Stomach (tissue), 9 donors: Measurements from ENCODE around the gene SLC29A2. TPM values are rescaled to one million over a fixed set of nuclear protein-coding genes. Genes with fewer than 3 reads are reported as not detected.
"Not testable (repeated sequence)": the region's sequence is repeated elsewhere in the genome, so short reads cannot be mapped to it uniquely, and the experiment has no call there.

Source experiments
- DNase-seq, 2 donors: peaks; one replicate each; pipeline versions ENCODE4 v3.0.0 to v3.0.0-alpha.2; 2013 to 2019
- H3K27ac ChIP-seq, 5 donors: fragments of 200-600 bp in 4 of 5; sonication (generic) in 4 of 5; one replicate each; pipeline ENCODE4 v1.5.1; 2013 to 2019; ENCODE audit warnings: mild to moderate bottlenecking in 1 of 5, moderate library complexity in 1 of 5
- H3K27me3 ChIP-seq, 3 donors: fragments of 200-600 bp; sonication (generic); one replicate each; pipeline ENCODE4 v1.5.1; 2017 to 2019; ENCODE audit warnings: mixed run types in 1 of 3
- H3K36me3 ChIP-seq, 4 donors: fragments of 200-600 bp; sonication (generic); 1 replicate in 3 of 4; 2 replicates in 1 of 4; pipeline ENCODE4 v1.5.1; 2016 to 2019
- H3K4me1 ChIP-seq, 4 donors: fragments of 200-600 bp; sonication (generic); one replicate each; pipeline ENCODE4 v1.5.1; 2016 to 2019
- H3K4me3 ChIP-seq, 4 donors: fragments of 200-600 bp; sonication (generic) in 3 of 4; one replicate each; pipeline ENCODE4 v1.5.1; 2016 to 2019; ENCODE audit warnings: mild to moderate bottlenecking in 1 of 4
- H3K9me3 ChIP-seq, 4 donors: fragments of 200-600 bp; sonication (generic); one replicate each; pipeline ENCODE4 v1.5.1; 2016 to 2019
- CTCF ChIP-seq, 7 experiments: fragments of 450-650 bp in 4 of 7; fragments of 200-600 bp in 3 of 7; sonication (generic) in 3 of 7; IDR thresholded peaks; one replicate each; pipeline ENCODE4 v1.5.1; 2016 to 2019; ENCODE audit warnings: antibody characterized with exemption in 7 of 7, control low read depth in 2 of 7, mild to moderate bottlenecking in 1 of 7
- EP300 ChIP-seq: sonication (generic); formaldehyde crosslinking; IDR thresholded peaks from one replicate; pipeline ENCODE4 v1.6.1; 2017; ENCODE audit warnings: antibody characterized with exemption
- POLR2A ChIP-seq, 4 donors: fragments of 450-650 bp; IDR thresholded peaks; one replicate each; pipeline ENCODE4 v1.6.1; 2016; ENCODE audit warnings: antibody characterized with exemption in 4 of 4, control low read depth in 2 of 4, mild to moderate bottlenecking in 1 of 4, moderate library complexity in 1 of 4
- POLR2AphosphoS5 ChIP-seq, 3 donors: sonication (generic); formaldehyde crosslinking; IDR thresholded peaks; one replicate each; pipeline ENCODE4 v1.6.1; 2016; ENCODE audit warnings: antibody characterized with exemption in 3 of 3
- WGBS, 5 donors: extraction: QIAGEN DNeasy Blood & Tissue Kit in 3 of 5; methylation state at CpG; one replicate each; pipeline versions ENCODE4 v1.1.5 to v1.1.7; 2013 to 2018; 5-methylcytosine and 5-hydroxymethylcytosine counted together
- intact Hi-C: fragments of 100-400 bp; cut with DNase I; formaldehyde crosslinking; loops from one replicate; pipeline ENCODE4 v1.15.1; 2023; ENCODE audit warnings: low total_unique reads
- polyA plus RNA-seq, 3 donors: library from polyadenylated mRNA; stranded (reverse); fragments of 200-250 nt; gene quantifications; one replicate each; pipeline ENCODE4 v1.2.3, GENCODE V29; 2013
- total RNA-seq, 5 donors: library from RNA; depleted of rRNA; stranded (reverse); fragments of >200 nt; gene quantifications; one replicate each; pipeline versions ENCODE4 v1.1.0 to v1.2.3, GENCODE V29; 2014 to 2016
- donor health status: healthy with polysubstance abuse.
- donor health status: Bipolar disorder and iron deficiency.
- donor health status: healthy.

Gene SLC29A2
- total and polyA plus RNA-seq, 8 donors, result 2.0 to 14.3 (median 6.4) TPM

DNA sequence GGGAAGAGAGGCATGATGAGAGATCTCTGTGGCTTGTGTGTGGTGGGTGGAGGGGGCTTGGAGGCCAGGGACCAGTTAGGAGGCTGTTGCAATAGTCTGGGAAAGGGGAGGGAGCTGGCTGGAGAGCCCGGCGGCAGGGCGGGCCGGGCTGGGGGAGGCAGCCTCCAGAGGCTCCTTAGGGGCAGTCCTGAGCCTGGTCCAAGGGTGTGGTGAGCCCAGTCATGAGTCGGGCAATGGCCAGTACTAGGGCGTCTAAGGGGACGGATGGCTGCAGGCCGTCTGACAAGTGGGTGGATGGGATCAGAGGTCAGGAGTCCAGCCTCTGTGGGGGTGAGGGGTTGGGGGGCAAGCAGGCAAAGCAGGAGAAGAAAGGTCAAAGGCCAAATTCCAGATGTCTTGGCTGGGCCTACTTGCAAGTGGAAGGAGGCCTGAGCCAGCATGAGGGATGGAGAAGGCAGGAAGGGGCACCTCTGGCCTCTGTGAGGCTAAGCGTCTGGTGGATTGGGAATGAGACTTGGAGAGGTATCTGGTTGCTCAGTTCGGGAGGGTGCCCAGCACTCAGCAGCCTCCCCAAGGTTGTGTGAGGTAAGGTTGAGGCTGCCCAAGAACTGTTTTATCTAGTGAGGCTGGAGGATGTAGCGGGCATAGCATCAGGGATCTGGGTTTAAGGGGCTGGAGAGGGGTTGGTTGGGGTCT lies 48.7 kb downstream of the SLC29A2 start:
- Histone ChIP-seq H3K4me3 (no peak overlapping the region), H3K27me3 (no peaks in the 10 kb centered on the region), H3K4me1 (peaks cover 26 to 36% (median 31%) of the 10 kb centered on the region in 4 donors), H3K9me3 (no peaks in the 10 kb centered on the region), H3K27ac (no peak overlapping the region), H3K36me3 (no peaks in the 10 kb centered on the region)
- peak in 1 of 2 donors; percentile 51 for DNase-seq
- TF ChIP-seq EP300, result no peak
- TF ChIP-seq CTCF (IDR thresholded peaks at IDR 0.05), result no peak
- no peak for TF ChIP-seq POLR2A (IDR thresholded peaks at IDR 0.05)
- no peak for TF ChIP-seq POLR2AphosphoS5 (IDR thresholded peaks at IDR 0.05)
- intact Hi-C loops, result no loop called here
- WGBS, 5 donors, result 82 to 90% (median 87%) methylated on average over 10 to 11 of the region's 11 CpGs

DNA sequence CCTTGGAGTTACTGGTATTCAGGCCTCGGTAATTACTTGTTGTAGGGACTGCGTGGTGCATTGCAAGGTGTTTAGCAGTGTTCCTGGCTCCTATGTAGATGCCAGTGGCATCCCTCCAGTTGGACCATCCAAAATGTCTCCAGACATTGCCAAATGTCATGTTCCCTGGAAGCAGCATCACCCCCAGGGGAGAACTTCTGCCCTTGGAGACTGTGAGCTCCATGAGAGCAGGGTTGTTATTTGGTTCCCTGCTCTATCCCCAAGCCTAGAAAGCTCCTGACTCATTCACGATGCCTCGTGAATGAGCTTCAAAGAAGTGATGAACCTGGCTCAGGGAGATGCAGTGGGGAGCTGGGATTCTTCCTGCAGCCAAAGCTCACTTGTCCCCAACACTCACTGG lies 50.0 kb downstream of the SLC29A2 start:
- intact Hi-C loops, result no loop called here
- Histone ChIP-seq H3K9me3 (no peaks in the 10 kb centered on the region), H3K27me3 (peaks cover 0 to 7% (median 0%) of the 10 kb centered on the region in 3 donors), H3K36me3 (no peaks in the 10 kb centered on the region), H3K27ac (no peak overlapping the region), H3K4me3 (no peak overlapping the region), H3K4me1 (peaks cover 31 to 37% (median 33%) of the 10 kb centered on the region in 4 donors)
- TF ChIP-seq CTCF (IDR thresholded peaks at IDR 0.05) (no peak), POLR2A (IDR thresholded peaks at IDR 0.05) (no peak), EP300 (no peak), POLR2AphosphoS5 (IDR thresholded peaks at IDR 0.05) (no peak)
- no peak for DNase-seq
- 79 to 93% (median 90%) methylated on average over 4 of the region's 4 CpGs for WGBS, 5 donors

DNA sequence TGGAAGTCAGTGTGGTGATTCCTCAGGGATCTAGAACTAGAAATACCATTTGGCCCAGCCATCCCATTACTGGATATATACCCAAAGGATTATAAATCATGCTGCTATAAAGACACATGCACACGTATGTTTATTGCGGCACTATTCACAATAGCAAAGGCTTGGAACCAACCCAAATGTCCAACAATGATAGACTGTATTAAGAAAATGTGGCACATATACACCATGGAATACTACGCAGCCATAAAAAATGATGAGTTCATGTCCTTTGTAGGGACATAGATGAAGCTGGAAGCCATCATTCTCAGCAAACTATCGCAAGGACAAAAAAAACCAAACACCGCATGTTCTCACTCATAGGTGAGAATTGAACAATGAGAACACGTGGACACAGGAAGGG lies 50.8 kb downstream of the SLC29A2 start:
- H3K27ac ChIP-seq, intact Hi-C loops, H3K4me3 ChIP-seq, H3K36me3 ChIP-seq, H3K9me3 ChIP-seq, DNase-seq: not testable (repeated sequence)
- 87 to 94% (median 91%) methylated on average over 6 of the region's 6 CpGs for WGBS, 5 donors
- Histone ChIP-seq H3K27me3 (peaks cover 0 to 12% (median 0%) of the 10 kb centered on the region in 3 donors), H3K4me1 (peaks cover 32 to 36% (median 33%) of the 10 kb centered on the region in 4 donors)

DNA sequence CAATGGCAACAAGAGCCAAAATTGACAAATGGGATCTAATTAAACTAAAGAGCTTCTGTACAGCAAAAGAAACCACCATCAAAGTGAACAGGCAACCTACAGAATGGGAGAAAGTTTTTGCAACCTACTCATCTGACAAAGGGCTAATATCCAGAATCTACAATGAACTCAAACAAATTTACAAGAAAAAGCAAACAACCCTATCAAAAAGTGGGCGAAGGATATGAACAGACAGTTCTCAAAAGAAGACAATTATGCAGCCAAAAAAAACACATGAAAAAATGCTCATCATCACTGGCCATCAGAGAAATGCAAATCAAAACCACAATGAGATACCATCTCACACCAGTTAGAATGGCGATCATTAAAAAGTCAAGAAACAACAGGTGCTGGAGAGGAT lies 51.3 kb downstream of the SLC29A2 start:
- H3K36me3 ChIP-seq, H3K27ac ChIP-seq, DNase-seq, H3K4me3 ChIP-seq, H3K9me3 ChIP-seq, intact Hi-C loops: not testable (repeated sequence)
- peaks cover 33 to 38% (median 37%) of the 10 kb centered on the region in 4 donors for H3K4me1 ChIP-seq
- H3K27me3 ChIP-seq, result peaks cover 0 to 12% (median 0%) of the 10 kb centered on the region in 3 donors
- 35 to 76% (median 69%) methylated on average over 1 to 2 of the region's 2 CpGs for WGBS, 5 donors

DNA sequence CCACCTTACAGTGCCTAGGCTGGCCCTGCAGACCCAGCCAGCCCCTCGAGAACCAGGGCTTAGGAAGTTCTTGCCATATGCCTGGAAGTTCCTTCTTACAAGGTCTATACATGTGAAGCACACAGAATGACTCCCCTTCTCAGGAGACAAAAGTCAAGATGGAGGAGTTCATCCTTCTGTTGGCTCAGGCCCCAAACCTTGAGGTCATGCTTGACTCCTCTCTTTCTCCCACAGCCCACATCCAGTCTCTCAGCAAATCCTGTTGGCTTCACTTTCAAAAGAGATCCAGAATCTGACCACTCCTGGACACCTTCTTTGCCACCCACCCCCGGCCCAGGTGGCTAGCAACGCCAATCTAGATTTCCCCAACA lies 53.0 kb downstream of the SLC29A2 start:
- H3K9me3 ChIP-seq, result no peaks in the 10 kb centered on the region
- H3K27ac ChIP-seq, result peak overlapping the region in 4 of 5 donors; percentile 84 to 94 (median 86)
- peaks cover 38 to 55% (median 52%) of the 10 kb centered on the region in 4 donors for H3K4me1 ChIP-seq
- peaks cover 0 to 12% (median 0%) of the 10 kb centered on the region in 3 donors for H3K27me3 ChIP-seq
- TF ChIP-seq EP300, result no peak
- no peak for TF ChIP-seq CTCF (IDR thresholded peaks at IDR 0.05)
- no peak for TF ChIP-seq POLR2A (IDR thresholded peaks at IDR 0.05)
- no peak for TF ChIP-seq POLR2AphosphoS5 (IDR thresholded peaks at IDR 0.05)
- no peaks in the 10 kb centered on the region for H3K36me3 ChIP-seq
- peak in 1 of 2 donors; percentile 60 for DNase-seq
- WGBS, 5 donors, result 66 to 84% (median 82%) methylated on average over 3 of the region's 3 CpGs
- intact Hi-C loops, result loop anchor here (10.0 kb wide), 1 partner anchor 66 kb away; no protein-coding TSS in a partner anchor
- no peak overlapping the region for H3K4me3 ChIP-seq
